ENCODE data around the gene LCN2.
A peak's percentile ranks its signal among the peaks of the same experiment; 100 is the strongest.

LCN2 gene

DNA sequence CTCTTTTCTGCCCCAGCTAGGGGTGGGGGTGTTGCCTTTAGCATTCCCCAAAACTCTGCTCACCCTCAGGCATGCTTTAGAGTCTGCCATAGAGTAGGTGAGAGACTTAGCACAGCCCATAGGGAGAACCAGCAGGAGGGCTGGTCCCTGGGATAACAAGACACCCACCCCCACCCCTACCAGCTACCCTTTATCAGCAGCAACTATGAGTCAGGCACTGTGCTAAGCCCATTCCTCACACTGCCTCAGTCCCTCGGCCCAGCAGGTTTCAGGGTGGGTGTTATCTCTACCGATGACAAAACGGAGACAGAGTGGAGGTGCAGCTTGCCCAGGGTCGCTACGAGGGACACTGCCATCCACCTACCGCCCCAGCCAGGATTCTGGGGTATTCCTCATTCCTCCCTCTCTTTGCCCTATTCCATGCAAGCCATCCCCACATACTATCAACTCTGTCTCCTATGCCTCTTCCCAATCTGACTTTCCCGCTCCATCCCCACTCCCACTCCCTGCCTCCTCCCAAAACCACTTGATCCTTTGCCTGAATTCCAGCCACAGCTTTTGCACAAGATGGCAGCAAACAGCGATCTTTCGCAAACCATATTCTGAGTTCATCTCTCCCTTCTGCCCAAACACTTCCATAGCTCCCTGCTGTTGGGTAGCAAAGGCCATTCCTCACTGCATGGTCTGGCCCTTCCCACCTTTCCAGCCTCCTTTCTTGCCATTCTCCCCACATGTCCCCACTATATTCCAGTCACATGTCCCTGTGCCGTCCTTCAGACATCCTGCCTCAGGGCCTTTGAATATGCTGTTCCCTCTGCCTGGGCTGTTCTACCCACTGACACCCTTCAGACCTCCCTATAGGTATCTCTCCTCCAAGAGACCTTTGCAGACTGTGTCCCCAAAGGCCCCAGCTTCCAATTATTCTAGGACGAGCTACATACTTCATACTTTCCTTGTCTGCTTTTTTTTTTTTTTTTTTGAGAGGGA lies 37.0 kb downstream of the LCN2 start:
- Histone ChIP-seq H3K4me1 (ENCODE audit: control insufficient read depth, insufficient read depth, low read length) (peaks cover 7% of the 10 kb centered on the region), H3K9me3 (ENCODE audit: control insufficient read depth, low read length) (no peaks in the 10 kb centered on the region), H3K4me3 (ENCODE audit: insufficient read depth, low read depth, low read length) (no peak overlapping the region), H3K27ac (ENCODE audit: insufficient read depth, low read depth, low read length, poor library complexity, severe bottlenecking) (no peak overlapping the region), H3K36me3 (ENCODE audit: control insufficient read depth, insufficient read depth, low read length) (peaks cover 17% of the 10 kb centered on the region), H3K27me3 (ENCODE audit: control insufficient read depth, insufficient read depth, low read length, poor library complexity, severe bottlenecking) (no peaks in the 10 kb centered on the region)
- WGBS, 2 experiments, result 94% methylated on average over 11 of the region's 11 CpGs

DNA sequence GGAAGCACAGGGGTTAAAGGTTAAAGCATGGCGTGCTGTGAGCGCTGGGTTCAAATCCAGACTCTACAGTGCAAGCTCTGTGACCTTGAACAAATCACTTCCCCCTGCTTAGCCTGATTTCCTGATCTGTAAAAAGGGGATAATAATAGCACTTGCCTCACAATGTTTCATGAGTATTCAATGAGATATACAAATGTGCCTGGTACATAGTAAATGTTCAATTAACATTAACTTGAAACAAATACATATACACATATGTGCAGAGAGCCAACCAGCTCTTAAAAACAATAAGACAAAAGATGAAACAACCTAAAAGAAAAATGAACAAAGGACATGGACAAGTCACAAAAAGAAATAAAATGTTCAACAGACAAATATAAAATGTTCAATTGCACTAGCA lies 38.1 kb downstream of the LCN2 start:
- Histone ChIP-seq H3K36me3 (ENCODE audit: control insufficient read depth, insufficient read depth, low read length) (peaks cover 17% of the 10 kb centered on the region), H3K4me1 (ENCODE audit: control insufficient read depth, insufficient read depth, low read length) (peaks cover 7% of the 10 kb centered on the region), H3K27ac (ENCODE audit: insufficient read depth, low read depth, low read length, poor library complexity, severe bottlenecking) (no peak overlapping the region), H3K9me3 (ENCODE audit: control insufficient read depth, low read length) (no peaks in the 10 kb centered on the region), H3K27me3 (ENCODE audit: control insufficient read depth, insufficient read depth, low read length, poor library complexity, severe bottlenecking) (no peaks in the 10 kb centered on the region), H3K4me3 (ENCODE audit: insufficient read depth, low read depth, low read length) (no peak overlapping the region)
- WGBS, 2 experiments, result 92% methylated on average over 2 of the region's 2 CpGs

DNA sequence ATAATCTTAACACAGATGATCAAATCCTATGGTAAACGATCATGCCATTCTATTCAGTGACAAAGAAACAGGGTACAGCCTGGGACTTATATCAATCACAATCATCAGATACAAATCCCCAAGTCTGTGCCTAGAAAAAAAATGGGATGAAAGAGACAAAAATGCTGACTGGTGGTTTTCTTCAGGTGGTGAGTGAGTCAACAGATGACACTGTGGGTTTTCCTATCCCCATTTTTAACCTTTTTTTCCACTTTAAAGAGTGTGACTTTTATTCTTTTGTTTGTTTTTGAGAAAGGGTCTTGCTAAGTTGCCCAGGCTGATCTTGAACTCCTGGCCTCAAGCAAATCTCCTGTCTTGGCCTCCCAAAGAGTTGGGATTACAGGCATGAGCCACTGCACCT lies 39.0 kb downstream of the LCN2 start:
- Histone ChIP-seq H3K27ac (ENCODE audit: insufficient read depth, low read depth, low read length, poor library complexity, severe bottlenecking) (no peak overlapping the region), H3K9me3 (ENCODE audit: control insufficient read depth, low read length) (no peaks in the 10 kb centered on the region), H3K36me3 (ENCODE audit: control insufficient read depth, insufficient read depth, low read length) (peaks cover 17% of the 10 kb centered on the region), H3K4me3 (ENCODE audit: insufficient read depth, low read depth, low read length) (no peak overlapping the region), H3K4me1 (ENCODE audit: control insufficient read depth, insufficient read depth, low read length) (peaks cover 7% of the 10 kb centered on the region), H3K27me3 (ENCODE audit: control insufficient read depth, insufficient read depth, low read length, poor library complexity, severe bottlenecking) (no peaks in the 10 kb centered on the region)
- WGBS, 2 experiments, result 90 to 100% methylated on average over 1 of the region's 1 CpG

DNA sequence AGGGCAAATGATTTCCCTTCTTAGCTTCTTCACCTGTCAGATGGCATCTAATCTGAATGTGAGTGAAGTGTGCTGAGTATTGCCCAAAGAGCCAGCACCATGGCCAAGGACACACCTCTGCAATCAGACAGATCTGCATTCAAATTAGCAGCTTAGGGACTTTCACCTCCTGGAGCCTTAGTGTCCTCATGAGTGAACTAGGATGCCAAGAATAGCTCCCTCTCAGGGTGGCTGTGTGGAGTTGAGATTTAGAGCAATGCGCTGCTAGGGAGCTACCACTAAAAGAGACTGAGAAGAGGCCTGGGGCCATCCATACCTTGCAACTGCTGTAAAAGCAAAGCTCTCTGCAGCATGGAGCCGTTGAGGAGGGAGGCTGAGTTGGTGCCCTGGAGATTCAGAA lies 40.8 kb downstream of the LCN2 start:
- H3K27ac ChIP-seq (ENCODE audit: insufficient read depth, low read depth, low read length, poor library complexity, severe bottlenecking), result no peak overlapping the region
- H3K4me3 ChIP-seq (ENCODE audit: insufficient read depth, low read depth, low read length), result no peak overlapping the region
- WGBS, 2 experiments, result 92 to 97% methylated on average over 2 of the region's 2 CpGs
- H3K27me3 ChIP-seq (ENCODE audit: control insufficient read depth, insufficient read depth, low read length, poor library complexity, severe bottlenecking), result no peaks in the 10 kb centered on the region
- H3K4me1 ChIP-seq (ENCODE audit: control insufficient read depth, insufficient read depth, low read length), result peaks cover 7% of the 10 kb centered on the region
- no peaks in the 10 kb centered on the region for H3K9me3 ChIP-seq (ENCODE audit: control insufficient read depth, low read length)
- H3K36me3 ChIP-seq (ENCODE audit: control insufficient read depth, insufficient read depth, low read length), result peaks cover 17% of the 10 kb centered on the region

DNA sequence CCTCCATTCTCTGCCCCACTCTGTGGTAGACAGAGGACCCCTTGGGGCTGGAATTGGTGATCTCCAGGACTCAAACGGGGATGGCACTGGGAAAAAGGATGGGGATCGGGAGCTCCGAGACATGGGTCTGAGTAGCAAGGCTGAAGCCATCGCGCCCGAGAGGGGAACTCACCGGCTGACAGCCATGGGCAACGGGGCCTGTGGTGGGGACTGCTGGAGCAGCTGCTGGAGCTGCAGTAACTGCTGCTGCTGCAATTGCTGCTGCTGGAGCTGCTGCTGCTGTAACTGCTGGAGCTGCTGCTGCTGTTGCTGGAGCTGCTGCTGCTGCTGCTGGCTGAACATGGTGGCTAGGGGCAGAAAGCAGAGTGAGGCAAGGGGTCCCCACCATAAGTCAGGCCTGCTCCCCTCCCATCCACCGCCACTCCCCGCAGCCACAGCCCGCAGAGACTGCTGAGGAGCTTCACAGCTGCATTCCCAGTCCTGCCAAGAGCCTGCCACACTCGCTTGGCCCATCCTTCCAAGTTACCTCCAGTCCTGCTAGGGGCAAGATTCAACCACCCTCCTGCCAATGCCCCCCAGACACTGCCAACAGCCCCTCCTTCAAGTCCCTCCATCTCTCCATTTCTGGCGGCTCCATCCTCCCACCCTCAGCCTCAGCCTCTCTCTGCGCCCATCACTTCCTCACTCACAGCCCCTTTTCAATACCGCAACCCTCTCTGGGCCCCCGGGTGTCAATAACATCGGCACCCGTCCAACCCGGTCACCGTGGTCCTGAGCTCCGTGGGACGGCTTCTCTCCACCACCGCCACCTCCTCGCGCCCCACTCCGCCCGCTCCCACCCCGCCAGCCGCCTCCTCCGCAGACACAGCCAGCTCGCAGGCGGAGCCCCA lies 41.5 kb downstream of the LCN2 start:
- Histone ChIP-seq H3K4me1 (ENCODE audit: control insufficient read depth, insufficient read depth, low read length) (peaks cover 7% of the 10 kb centered on the region), H3K27me3 (ENCODE audit: control insufficient read depth, insufficient read depth, low read length, poor library complexity, severe bottlenecking) (no peaks in the 10 kb centered on the region), H3K27ac (ENCODE audit: insufficient read depth, low read depth, low read length, poor library complexity, severe bottlenecking) (no peak overlapping the region), H3K4me3 (ENCODE audit: insufficient read depth, low read depth, low read length) (peak overlapping the region; percentile 91), H3K9me3 (ENCODE audit: control insufficient read depth, low read length) (no peaks in the 10 kb centered on the region), H3K36me3 (ENCODE audit: control insufficient read depth, insufficient read depth, low read length) (peaks cover 17% of the 10 kb centered on the region)
- 25 to 26% methylated on average over 32 of the region's 32 CpGs for WGBS, 2 experiments

DNA sequence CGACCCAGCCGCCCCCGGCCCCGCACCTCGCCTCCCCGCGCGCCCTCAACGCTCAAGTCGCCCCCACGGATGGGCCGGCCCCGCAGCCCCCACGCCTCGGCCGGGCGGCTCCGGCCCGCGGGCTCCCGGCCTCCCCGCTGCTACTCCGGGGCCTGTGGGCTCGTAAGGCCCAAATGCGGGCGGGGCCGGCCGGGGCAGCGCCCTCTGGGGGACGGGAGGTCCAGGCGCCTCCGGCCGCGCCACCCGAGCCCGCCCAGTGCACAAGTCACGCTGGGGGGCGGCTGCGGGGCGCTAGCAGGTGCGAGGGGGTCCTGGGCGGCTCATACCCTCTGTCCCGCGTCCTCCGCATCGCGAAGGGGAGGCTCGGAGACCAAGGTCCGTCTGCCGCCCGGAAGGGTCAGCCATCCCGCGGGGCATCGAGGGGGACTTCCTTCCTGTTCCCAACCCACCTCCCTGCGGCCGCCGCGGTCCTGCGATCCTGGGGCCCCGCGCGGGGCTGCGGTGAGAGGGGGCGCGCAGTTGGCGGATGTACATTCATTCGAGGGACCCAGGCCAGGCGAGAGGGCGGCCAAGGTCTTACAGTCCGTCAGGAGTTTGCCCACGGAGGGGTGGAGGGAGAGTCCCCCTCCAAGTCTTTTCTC lies 42.3 kb downstream of the LCN2 start, which contains the start of gene CIZ1:
CIZ1 (minus strand) TSS at position 167 of the 641 bp plus-strand sequence. CDS start 715 bp downstream, outside the sequence.
- Histone ChIP-seq H3K9me3 (ENCODE audit: control insufficient read depth, low read length) (no peaks in the 10 kb centered on the region), H3K4me3 (ENCODE audit: insufficient read depth, low read depth, low read length) (peak within 1 kb of the TSS; percentile 91), H3K27me3 (ENCODE audit: control insufficient read depth, insufficient read depth, low read length, poor library complexity, severe bottlenecking) (no peaks in the 10 kb centered on the region), H3K4me1 (ENCODE audit: control insufficient read depth, insufficient read depth, low read length) (peaks cover 7% of the 10 kb centered on the region), H3K27ac (ENCODE audit: insufficient read depth, low read depth, low read length, poor library complexity, severe bottlenecking) (no peak within 1 kb of the TSS), H3K36me3 (ENCODE audit: control insufficient read depth, insufficient read depth, low read length) (peaks cover 17% of the 10 kb centered on the region)
- 0% methylated on average over 71 of the region's 71 CpGs for WGBS, 2 experiments

DNA sequence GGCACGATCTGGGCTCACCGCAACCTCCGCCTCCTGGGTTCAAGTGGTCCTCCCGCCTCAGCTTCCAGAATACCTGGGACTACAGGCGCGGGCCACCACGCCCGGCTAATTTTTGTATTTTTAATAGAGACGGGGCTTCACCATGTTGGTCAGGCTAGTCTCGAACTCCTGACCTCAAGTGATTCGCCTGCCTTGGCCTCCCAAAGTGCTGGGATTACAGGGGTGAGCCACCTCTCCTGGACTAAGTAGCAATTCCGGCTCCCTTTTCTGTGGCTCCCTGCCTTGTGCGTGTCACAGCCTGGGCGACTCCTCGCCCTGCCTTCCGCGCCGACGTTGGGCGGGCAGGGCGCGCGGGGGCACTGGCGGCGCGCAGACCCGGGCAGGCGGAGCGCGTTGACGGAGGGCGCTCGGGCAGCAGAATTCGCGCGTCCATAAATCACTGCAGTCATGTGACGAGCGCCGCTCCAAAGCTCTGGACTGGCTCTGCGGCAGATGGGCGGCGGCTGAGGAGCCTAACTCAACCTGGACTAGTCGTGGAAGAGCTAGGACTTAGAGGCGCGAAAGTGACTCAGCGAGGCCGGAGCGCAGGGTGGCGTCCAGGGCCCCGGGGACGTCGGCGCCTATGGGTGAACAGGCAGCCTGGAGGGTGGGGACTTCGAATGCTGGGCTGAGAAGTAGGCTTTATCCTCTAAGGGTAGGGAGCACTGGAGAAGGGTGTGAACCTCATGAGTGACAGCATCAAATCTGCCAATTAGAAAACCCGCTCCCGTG lies 43.5 kb downstream of the LCN2 start:
- Histone ChIP-seq H3K4me3 (ENCODE audit: insufficient read depth, low read depth, low read length) (no peak overlapping the region), H3K27ac (ENCODE audit: insufficient read depth, low read depth, low read length, poor library complexity, severe bottlenecking) (no peak overlapping the region), H3K4me1 (ENCODE audit: control insufficient read depth, insufficient read depth, low read length) (peaks cover 7% of the 10 kb centered on the region), H3K27me3 (ENCODE audit: control insufficient read depth, insufficient read depth, low read length, poor library complexity, severe bottlenecking) (no peaks in the 10 kb centered on the region), H3K36me3 (ENCODE audit: control insufficient read depth, insufficient read depth, low read length) (peaks cover 13% of the 10 kb centered on the region), H3K9me3 (ENCODE audit: control insufficient read depth, low read length) (no peaks in the 10 kb centered on the region)
- 90 to 93% methylated on average over 56 of the region's 56 CpGs for WGBS, 2 experiments

DNA sequence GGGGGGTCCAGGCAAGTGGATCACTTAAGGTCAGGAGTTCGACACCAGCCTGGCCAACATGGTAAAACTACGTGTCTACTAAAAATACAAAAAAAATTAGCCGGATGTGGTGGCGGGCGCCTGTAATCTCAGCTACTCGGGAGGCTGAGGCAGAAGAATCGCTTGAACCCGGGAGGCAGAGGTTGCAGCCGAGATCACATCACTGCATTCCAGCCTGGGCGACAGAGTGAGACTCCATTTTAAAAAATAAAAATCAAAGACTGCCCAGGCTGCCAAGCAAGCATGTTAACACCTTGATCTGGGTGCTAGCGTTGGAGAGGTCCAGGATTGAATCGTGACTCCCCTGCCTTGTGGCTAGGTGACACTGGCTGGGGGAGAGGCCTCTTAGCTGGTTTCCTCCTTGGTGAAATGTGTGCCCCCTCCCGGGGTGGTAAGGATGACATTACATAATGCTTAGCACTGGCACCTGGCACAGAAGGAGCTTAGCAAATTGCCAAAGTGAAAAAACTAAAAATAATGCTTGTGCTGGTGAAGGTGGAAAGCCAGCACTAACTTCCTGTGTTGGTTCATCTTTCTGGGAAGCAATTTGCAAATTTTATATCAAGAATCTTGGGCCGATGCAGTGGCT lies 44.3 kb downstream of the LCN2 start:
- WGBS, 2 experiments, result 93 to 95% methylated on average over 14 of the region's 14 CpGs
- H3K27ac ChIP-seq (ENCODE audit: insufficient read depth, low read depth, low read length, poor library complexity, severe bottlenecking), result no peak overlapping the region
- no peaks in the 10 kb centered on the region for H3K27me3 ChIP-seq (ENCODE audit: control insufficient read depth, insufficient read depth, low read length, poor library complexity, severe bottlenecking)
- no peak overlapping the region for H3K4me3 ChIP-seq (ENCODE audit: insufficient read depth, low read depth, low read length)
- peaks cover 7% of the 10 kb centered on the region for H3K4me1 ChIP-seq (ENCODE audit: control insufficient read depth, insufficient read depth, low read length)
- H3K9me3 ChIP-seq (ENCODE audit: control insufficient read depth, low read length), result no peaks in the 10 kb centered on the region
- peaks cover 7% of the 10 kb centered on the region for H3K36me3 ChIP-seq (ENCODE audit: control insufficient read depth, insufficient read depth, low read length)

Data from ectodermal cell (in vitro differentiated cells).